Spleen (tissue), 7 donors: ENCODE results near the gene NHLH1.

Experiments
- POLR2A ChIP-seq, 3 donors: fragments of 450-650 bp; IDR thresholded peaks; one replicate each; pipeline ENCODE4 v1.5.1; 2017; ENCODE audit warnings: antibody characterized with exemption in 3 of 3, mild to moderate bottlenecking in 1 of 3
- POLR2AphosphoS5 ChIP-seq, 3 donors: sonication (generic); formaldehyde crosslinking; IDR thresholded peaks; one replicate each; pipeline ENCODE4 v1.5.1; 2017; ENCODE audit warnings: antibody characterized with exemption in 3 of 3
- TF ChIP-seq, protein P1 (sequence below), 11 experiments: fragments of 200-600 bp in 7 of 11; fragments of 450-650 bp in 4 of 11; sonication (generic) in 4 of 11; IDR thresholded peaks in 8 of 11; conservative IDR thresholded peaks in 3 of 11; 1 replicate in 7 of 11; 2 replicates in 4 of 11; pipeline versions ENCODE4 v1.4.0 to v1.8.0; 2016 to 2021; ENCODE audit warnings: antibody characterized with exemption in 11 of 11, inconsistent platforms in 4 of 11, mild to moderate bottlenecking in 1 of 11
- donor health status: DM: no; HTN: no; CAD: no; lungs with moderate emphysema.
- donor health status: DM: no; HTN: no; CAD: no.
- donor health status: DM: no; HTN: no; CAD: no.

DNA sequence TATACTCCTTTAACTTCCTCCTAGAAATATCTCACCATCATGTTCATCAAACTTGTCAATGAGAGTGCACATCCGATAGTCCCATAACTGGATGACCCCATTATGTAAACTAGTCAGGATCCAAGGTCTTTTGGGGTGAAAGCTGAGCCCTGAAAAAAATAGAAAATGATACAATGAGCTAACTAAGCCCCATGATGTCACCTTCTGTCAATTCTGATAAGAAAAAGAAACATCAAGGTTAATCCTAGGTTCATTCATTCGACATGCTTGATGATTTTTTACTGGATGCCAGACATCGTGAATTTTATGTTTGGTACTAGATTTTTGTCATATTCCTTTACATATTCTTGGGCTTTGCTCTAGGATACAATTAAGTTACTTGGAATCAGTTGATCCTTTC is 26.7 kb upstream of the NHLH1 start:
- TF ChIP-seq POLR2A (IDR thresholded peaks at IDR 0.05) = no peak
- TF ChIP-seq, protein P1, sequence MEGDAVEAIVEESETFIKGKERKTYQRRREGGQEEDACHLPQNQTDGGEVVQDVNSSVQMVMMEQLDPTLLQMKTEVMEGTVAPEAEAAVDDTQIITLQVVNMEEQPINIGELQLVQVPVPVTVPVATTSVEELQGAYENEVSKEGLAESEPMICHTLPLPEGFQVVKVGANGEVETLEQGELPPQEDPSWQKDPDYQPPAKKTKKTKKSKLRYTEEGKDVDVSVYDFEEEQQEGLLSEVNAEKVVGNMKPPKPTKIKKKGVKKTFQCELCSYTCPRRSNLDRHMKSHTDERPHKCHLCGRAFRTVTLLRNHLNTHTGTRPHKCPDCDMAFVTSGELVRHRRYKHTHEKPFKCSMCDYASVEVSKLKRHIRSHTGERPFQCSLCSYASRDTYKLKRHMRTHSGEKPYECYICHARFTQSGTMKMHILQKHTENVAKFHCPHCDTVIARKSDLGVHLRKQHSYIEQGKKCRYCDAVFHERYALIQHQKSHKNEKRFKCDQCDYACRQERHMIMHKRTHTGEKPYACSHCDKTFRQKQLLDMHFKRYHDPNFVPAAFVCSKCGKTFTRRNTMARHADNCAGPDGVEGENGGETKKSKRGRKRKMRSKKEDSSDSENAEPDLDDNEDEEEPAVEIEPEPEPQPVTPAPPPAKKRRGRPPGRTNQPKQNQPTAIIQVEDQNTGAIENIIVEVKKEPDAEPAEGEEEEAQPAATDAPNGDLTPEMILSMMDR (IDR thresholded peaks at IDR 0.05 in 8 of 11, conservative IDR thresholded peaks at IDR 0.05 in 3 of 11) = no peak
- no peak for TF ChIP-seq POLR2AphosphoS5 (IDR thresholded peaks at IDR 0.05)
